IPS DF 19.7 (cell line): ENCODE measurements around the gene EEF1A2.
"Not testable (repeated sequence)": the region's sequence is repeated elsewhere in the genome, so short reads cannot be mapped to it uniquely, and the experiment has no call there.

Experiments
- DNase-seq: peaks from one replicate; pipeline ENCODE4 v3.0.0-alpha.2; 2013; ENCODE audit warnings: low read depth, low spot score

Gene EEF1A2

DNA sequence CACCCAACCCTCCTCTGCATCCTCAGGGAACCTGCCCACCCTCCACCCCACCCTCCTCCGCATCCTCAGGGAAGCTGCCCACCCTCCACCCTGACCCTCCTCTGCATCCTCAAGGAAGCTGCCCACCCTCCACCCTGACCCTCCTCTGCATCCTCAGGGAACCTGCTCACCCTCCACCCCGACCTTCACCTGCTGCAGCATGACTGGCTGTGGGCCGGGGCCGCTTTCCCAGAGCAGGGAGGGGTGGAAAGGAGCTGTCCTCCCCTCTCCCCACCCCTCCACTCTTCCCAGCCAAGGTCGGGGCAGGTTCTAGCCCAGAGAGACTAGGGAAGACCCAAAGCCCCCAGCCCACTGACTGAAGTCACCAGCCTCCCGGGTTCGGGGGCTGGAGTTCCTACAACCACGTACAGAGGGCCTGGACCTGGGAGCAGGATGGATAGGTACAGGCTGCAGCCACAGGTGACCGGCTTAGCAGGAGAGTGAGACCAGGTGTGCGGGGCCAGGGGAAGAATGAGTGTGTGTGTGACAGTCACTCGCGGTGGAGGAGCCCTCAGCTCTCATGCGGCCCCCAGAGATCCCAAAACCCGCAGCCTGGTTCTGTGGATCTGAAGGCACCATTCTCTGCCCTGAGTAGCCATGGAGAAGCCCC, 11.6 kb downstream of the EEF1A2 start:
- no peak for DNase-seq

DNA sequence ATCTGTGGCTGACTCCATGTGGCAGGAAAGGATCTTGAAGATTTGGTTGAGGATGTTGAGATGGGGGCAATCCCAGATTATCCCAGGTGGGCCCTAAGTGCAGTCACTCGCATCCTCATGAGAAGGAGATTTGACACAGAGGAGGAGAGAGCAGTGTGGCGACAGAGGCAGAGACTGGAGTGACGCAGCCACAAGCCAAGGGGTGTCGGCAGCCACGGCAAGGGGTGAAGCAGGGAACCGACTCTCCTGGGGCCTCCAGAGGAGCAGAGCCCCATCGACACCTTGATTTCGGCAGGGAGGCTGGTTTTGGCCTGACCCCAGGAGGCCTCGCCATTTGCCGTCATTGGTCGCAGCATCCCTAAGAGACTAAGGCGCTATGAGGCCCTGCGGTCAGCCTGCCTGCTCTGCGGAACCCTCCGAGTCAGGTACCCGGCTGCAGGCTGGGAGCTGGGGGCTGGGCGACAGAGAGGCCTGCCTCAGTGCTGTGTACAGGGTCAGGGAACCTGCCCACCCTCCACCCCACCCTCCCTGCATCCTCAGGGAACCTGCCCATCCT, 12.5 kb downstream of the EEF1A2 start:
- no peak for DNase-seq

- no peak for DNase-seq
Measured at GRCh38 chr20:63484651-63485403, 14.1 kb downstream of the EEF1A2 start.

DNA sequence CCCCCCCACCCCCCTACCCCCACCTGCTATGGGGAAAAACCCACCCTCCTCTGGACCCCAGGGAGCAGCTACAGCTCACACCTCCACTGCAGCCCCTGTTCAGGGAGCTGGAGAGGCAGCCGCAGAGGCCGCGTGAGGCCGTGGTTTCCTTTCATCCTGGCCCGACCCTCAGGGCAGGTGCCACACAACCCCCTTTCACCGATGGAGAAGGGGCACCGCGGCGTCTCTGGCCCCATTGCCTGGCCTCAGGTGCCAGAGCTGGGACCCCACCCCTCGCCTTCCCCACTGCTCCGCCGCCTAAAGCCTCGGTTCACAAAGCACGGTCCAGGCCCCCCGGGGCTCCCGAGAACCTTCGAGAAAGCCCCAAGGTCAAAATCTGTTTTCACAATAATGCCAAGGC, 14.6 kb downstream of the EEF1A2 start:
- no peak for DNase-seq

GRCh38 chr20:63483834-63484233, 15.0 kb downstream of the EEF1A2 start:
- DNase-seq = no peak

DNA sequence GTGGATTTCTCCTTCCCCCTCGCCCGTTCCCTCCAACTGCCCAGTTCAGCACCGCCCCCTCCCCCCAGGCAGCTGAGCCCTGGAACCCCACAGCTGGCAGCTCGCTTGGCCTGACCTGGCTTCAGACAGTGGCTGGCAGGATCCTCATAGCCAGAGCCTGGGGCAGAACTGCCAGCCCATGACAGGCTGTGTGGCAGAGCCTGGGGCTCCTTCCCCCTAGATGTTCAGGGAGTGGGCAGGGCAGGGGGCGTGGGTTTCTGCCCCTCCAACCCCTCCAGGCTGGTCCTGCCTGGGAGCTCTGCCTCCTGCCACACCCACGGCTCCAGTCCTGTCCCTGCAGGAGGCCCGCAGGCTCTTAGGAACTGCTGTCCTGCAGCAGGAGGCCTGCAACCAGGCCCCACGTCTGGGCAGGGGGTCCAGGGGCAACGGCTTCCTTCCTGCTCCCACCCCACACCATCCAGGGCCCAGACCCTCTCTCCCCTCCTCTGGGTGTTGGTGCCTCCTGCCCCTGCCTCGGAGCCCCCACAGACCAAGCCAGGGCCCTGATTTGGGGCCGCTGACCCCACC, 16.8 kb downstream of the EEF1A2 start:
- DNase-seq = no peak

DNA sequence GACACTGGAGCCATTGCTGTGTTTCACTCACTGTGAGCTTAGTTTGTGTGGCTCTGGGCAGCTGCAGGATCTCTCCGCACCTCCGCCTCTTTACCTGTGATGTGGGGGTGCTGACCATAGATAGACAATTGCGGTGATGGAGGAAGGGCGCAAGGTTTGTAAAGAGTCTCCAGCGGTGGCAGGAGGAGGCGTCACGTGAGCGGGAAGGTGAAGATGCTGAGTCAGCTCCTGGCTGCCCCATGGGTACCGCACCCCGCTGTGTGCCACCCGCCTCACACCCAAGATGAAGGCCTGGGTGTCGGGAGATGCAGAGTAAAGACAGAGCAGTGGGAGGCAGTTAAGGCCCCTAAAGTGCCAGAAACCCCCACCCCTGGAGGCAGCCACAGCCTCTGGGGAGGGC, 17.4 kb downstream of the EEF1A2 start:
- DNase-seq = no peak

DNA sequence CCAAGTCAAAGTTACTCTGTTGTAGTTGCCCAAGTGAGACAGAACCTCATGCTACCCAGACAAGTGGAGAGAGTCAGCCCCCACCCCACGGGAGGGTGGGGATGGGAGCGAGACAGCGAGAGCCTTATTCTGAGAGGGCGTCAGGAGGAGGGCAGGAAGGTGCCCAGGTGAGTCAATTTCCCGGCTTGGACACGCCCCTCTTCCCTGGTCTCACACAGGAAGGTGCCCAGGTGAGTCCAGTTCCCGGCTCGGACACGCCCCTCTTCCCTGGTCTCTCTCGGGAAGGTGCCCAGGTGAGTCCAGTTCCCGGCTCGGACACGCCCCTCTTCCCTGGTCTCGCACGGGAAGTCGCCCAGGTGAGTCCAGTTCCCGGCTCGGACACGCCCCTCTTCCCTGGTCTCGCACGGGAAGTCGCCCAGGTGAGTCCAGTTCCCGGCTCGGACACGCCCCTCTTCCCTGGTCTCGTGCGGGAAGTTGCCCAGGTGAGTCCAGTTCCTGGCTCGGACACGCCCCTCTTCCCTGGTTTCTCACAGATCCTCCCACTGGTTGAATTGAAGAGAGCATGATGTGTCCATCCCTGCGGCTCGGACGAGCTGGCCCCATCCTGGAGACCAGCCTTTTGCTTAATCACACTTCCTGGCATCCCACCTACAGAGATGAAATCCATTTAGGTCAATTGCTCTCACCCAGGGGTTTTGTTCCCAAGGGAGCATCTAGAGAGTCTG, 19.0 kb downstream of the EEF1A2 start:
- DNase-seq = not testable (repeated sequence)

GRCh38 chr20:63478346-63479302, 20.3 kb downstream of the EEF1A2 start:
- no peak for DNase-seq

GRCh38 chr20:63477944-63478343, 20.9 kb downstream of the EEF1A2 start:
- no peak for DNase-seq

GRCh38 chr20:63477061-63477616, 21.7 kb downstream of the EEF1A2 start:
- DNase-seq = no peak

DNA sequence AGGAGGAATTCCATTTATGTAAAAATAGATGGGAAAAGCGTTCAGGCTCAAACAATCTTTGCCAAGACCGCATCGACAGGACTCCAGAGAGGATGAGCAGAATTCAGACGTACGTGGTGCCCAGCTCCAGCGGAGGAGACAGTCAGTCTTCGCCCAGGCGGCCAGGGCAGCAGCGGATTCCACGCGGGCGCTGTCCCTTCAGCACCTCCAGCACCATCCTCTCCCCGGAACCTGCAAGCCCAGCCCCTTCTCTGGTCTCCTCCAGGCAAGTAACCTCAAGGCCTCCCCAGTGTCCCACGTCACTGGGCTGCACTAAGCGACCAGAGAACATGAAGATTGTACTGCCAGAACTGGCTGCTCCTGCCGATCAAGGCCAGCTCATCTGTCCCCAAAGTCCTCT, 23.7 kb downstream of the EEF1A2 start:
- DNase-seq = no peak

DNA sequence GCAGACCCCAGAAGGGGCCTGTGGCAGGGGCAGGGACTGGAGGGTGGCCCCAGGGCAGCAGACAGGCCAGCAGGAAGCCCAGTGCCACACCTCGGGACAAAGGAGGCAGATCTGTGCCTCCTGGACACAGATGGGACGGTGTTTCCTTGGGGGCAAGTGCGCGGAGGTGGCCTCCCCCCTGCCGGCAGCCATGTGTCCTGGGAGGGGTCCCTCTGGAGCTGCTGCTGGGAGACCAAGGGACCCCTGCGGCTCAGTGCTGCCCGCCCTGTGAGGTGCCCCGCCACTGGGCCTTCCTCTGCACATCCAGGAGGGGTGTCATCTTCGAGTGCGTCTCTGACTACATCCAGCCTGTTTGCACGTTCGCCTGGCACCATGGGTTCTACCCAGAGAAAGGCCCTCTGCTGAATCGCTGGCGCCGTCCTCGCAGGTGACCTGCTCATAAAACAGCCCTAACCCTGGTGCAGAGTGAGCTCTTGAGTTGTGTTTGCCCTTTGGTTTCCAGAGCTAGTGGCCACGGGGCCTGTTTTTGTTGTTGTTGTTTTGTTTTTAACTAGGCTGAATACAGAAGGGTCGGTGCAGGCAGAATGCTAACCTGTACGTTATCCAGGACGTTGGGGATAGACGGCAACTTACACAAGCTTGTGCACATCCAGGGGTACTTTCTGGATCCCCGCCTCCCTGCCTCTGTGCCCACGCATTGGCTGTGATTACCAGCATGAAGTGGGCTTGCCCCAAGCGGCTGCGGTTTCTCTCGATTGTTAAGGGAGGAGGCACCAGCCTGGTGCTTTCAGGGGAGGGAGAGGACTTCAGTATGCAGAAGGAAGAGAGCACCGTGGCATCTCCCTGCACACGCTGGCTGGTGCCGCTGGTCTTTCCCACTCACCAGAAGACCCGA, 25.1 kb downstream of the EEF1A2 start:
- DNase-seq = no peak

- no peak for DNase-seq
Measured at GRCh38 chr20:63472862-63473390, 26.0 kb downstream of the EEF1A2 start.

- no peak for DNase-seq
Measured at GRCh38 chr20:63471981-63472831, 26.7 kb downstream of the EEF1A2 start, which contains the start of gene KCNQ2. Gene KCNQ2, minus strand, starts transcription at chr20:63472655. Its CDS starts 192 bp downstream, at chr20:63472463.

- DNase-seq = no peak
Measured at GRCh38 chr20:63471717-63471980, 27.2 kb downstream of the EEF1A2 start.

GRCh38 chr20:63471002-63471716, 27.7 kb downstream of the EEF1A2 start:
- no peak for DNase-seq

- no peak for DNase-seq
Measured at GRCh38 chr20:63470410-63470809, 28.5 kb downstream of the EEF1A2 start.
